Ecto neural progenitor cell (in vitro differentiated cells): ENCODE results near the gene CIT.

Source experiments
- DNase-seq: peaks from one replicate; pipeline ENCODE4 v3.0.0-alpha.2; 2018; ENCODE audit warnings: low spot score

The CIT gene

GRCh38 chr12:119850330-119850729, 26.8 kb downstream of the CIT start:
- DNase-seq: no peak

- DNase-seq: no peak
These were observed 34.0 kb downstream of the CIT start for GRCh38 chr12:119843100-119843499.

- no peak for DNase-seq
These were observed 34.7 kb downstream of the CIT start for GRCh38 chr12:119842380-119842779.

GRCh38 chr12:119841433-119842210, 35.5 kb downstream of the CIT start:
- DNase-seq: no peak

GRCh38 chr12:119840582-119840981, 36.5 kb downstream of the CIT start:
- no peak for DNase-seq

- DNase-seq: no peak
These were observed 37.0 kb downstream of the CIT start for GRCh38 chr12:119840168-119840567.

- DNase-seq: no peak
These were observed 38.1 kb downstream of the CIT start for GRCh38 chr12:119838826-119839600.

GRCh38 chr12:119836781-119837180, 40.3 kb downstream of the CIT start:
- no peak for DNase-seq

- no peak for DNase-seq
These were observed 42.1 kb downstream of the CIT start for GRCh38 chr12:119835068-119835467.

GRCh38 chr12:119829439-119829838, 47.7 kb downstream of the CIT start:
- no peak for DNase-seq

GRCh38 chr12:119828300-119828699, 48.8 kb downstream of the CIT start:
- no peak for DNase-seq

- DNase-seq: no peak
These were observed 49.4 kb downstream of the CIT start for GRCh38 chr12:119827760-119828159.

GRCh38 chr12:119826661-119827445, 50.3 kb downstream of the CIT start:
- DNase-seq: no peak

- DNase-seq: no peak
These were observed 51.9 kb downstream of the CIT start for GRCh38 chr12:119825262-119825661.

- no peak for DNase-seq
These were observed 55.1 kb downstream of the CIT start for GRCh38 chr12:119822046-119822445.

- no peak for DNase-seq
These were observed 57.8 kb downstream of the CIT start for GRCh38 chr12:119819322-119819721.

GRCh38 chr12:119817546-119818343, 59.4 kb downstream of the CIT start:
- no peak for DNase-seq

GRCh38 chr12:119809023-119809422, 68.1 kb downstream of the CIT start:
- DNase-seq: no peak

- no peak for DNase-seq
These were observed 68.7 kb downstream of the CIT start for GRCh38 chr12:119808441-119808840.

GRCh38 chr12:119807380-119807779, 69.7 kb downstream of the CIT start:
- DNase-seq: no peak

- peak; percentile 91 for DNase-seq
These were observed 73.0 kb downstream of the CIT start for GRCh38 chr12:119804011-119804641.
